Mesenchymal stem cell (in vitro differentiated cells and primary cell): ENCODE data around the gene PRXL2A.

Experiments
- DNase-seq: peaks from one replicate; pipeline ENCODE4 v3.0.0-alpha.2; 2013
- H2AFZ ChIP-seq: one replicate; pipeline ENCODE4 v1.6.1; 2013; ENCODE audit warnings: low read depth, mild to moderate bottlenecking, control low read depth, inconsistent platforms, low read length, moderate library complexity
- H2AK5ac ChIP-seq: 2 replicates; pipeline ENCODE4 v1.6.1; 2013; ENCODE audit warnings: low read length, moderate library complexity, mild to moderate bottlenecking, inconsistent platforms; ENCODE audit not compliant: severe bottlenecking
- H2BK120ac ChIP-seq: one replicate; pipeline ENCODE4 v1.6.1; 2013; ENCODE audit warnings: low read depth, mild to moderate bottlenecking, inconsistent platforms, low read length, moderate library complexity
- H2BK12ac ChIP-seq, 2 experiments: one replicate each; pipeline ENCODE4 v1.6.1; 2013; ENCODE audit warnings: inconsistent platforms in 2 of 2, low read length in 2 of 2, mild to moderate bottlenecking in 2 of 2, moderate library complexity in 2 of 2, control low read depth in 1 of 2
- H2BK15ac ChIP-seq: one replicate; pipeline ENCODE4 v1.6.1; 2013; ENCODE audit warnings: mild to moderate bottlenecking, low read depth, inconsistent platforms; ENCODE audit not compliant: poor library complexity, severe bottlenecking
- H2BK5ac ChIP-seq: 2 replicates; pipeline ENCODE4 v1.6.1; 2013; ENCODE audit warnings: low read depth, mild to moderate bottlenecking, low read length, control low read depth, inconsistent platforms; ENCODE audit not compliant: poor library complexity, severe bottlenecking
- H3K14ac ChIP-seq, 2 experiments: one replicate each; pipeline ENCODE4 v1.6.1; 2013; ENCODE audit warnings: inconsistent platforms in 2 of 2, low read length in 2 of 2, control low read depth in 1 of 2, mild to moderate bottlenecking in 1 of 2, moderate library complexity in 1 of 2
- H3K18ac ChIP-seq, 2 experiments: one replicate each; pipeline ENCODE4 v1.6.1; 2013; ENCODE audit warnings: inconsistent platforms in 2 of 2, low read length in 2 of 2, control low read depth in 1 of 2, low read depth in 1 of 2, mild to moderate bottlenecking in 1 of 2
- H3K23ac ChIP-seq, 2 experiments: one replicate each; pipeline ENCODE4 v1.6.1; 2013; ENCODE audit warnings: inconsistent platforms in 2 of 2, low read length in 2 of 2, mild to moderate bottlenecking in 2 of 2, moderate library complexity in 2 of 2, control low read depth in 1 of 2
- H3K27ac ChIP-seq: 2 replicates; pipeline ENCODE4 v1.5.1; 2013; ENCODE audit warnings: mild to moderate bottlenecking, moderate library complexity, low read length, control low read depth, inconsistent platforms; ENCODE audit not compliant: poor library complexity, severe bottlenecking
- H3K27me3 ChIP-seq, 2 experiments: 2 replicates each; pipeline versions ENCODE4 v1.6.1 to v1.7.0; 2013; ENCODE audit warnings: low read length in 2 of 2, mild to moderate bottlenecking in 2 of 2, moderate library complexity in 2 of 2, control low read depth in 1 of 2, inconsistent platforms in 1 of 2; ENCODE audit not compliant: control insufficient read depth in 1 of 2, insufficient read depth in 1 of 2
- H3K36me3 ChIP-seq, 2 experiments: 2 replicates each; pipeline versions ENCODE4 v1.6.1 to v1.7.0; 2013; ENCODE audit warnings: low read length in 2 of 2, control low read depth in 1 of 2, inconsistent platforms in 1 of 2, low read depth in 1 of 2, mild to moderate bottlenecking in 1 of 2; ENCODE audit not compliant: insufficient read depth in 2 of 2, control insufficient read depth in 1 of 2
- H3K4ac ChIP-seq, 2 experiments: one replicate each; pipeline ENCODE4 v1.6.1; 2013; ENCODE audit warnings: inconsistent platforms in 2 of 2, low read length in 2 of 2, mild to moderate bottlenecking in 2 of 2, moderate library complexity in 2 of 2, control low read depth in 1 of 2, low read depth in 1 of 2
- H3K4me1 ChIP-seq: 2 replicates; pipeline ENCODE4 v1.6.1; 2013; ENCODE audit warnings: low read depth, low read length, control low read depth; ENCODE audit not compliant: control insufficient read depth, insufficient read depth
- H3K4me2 ChIP-seq: 2 replicates; pipeline ENCODE4 v1.6.1; 2013; ENCODE audit warnings: low read length, mild to moderate bottlenecking, inconsistent platforms; ENCODE audit not compliant: poor library complexity, severe bottlenecking
- H3K4me3 ChIP-seq, 2 experiments: 2 replicates each; pipeline versions ENCODE4 v1.5.1 to v1.7.0; 2013; ENCODE audit warnings: low read length in 2 of 2, mild to moderate bottlenecking in 2 of 2, control low read depth in 1 of 2, low read depth in 1 of 2; ENCODE audit not compliant: insufficient read depth in 1 of 2
- H3K79me1 ChIP-seq: replicated peaks from 2 replicates; pipeline ENCODE4 v1.6.1; 2013; ENCODE audit warnings: mild to moderate bottlenecking, control low read depth, low read length, inconsistent platforms; ENCODE audit not compliant: poor library complexity, severe bottlenecking
- H3K9ac ChIP-seq: 2 replicates; pipeline ENCODE4 v1.7.0; 2013; ENCODE audit warnings: mild to moderate bottlenecking, low read length, moderate library complexity
- H3K9me3 ChIP-seq: 2 replicates; pipeline ENCODE4 v1.7.0; 2013; ENCODE audit warnings: mild to moderate bottlenecking, low read length; ENCODE audit not compliant: control insufficient read depth
- H4K8ac ChIP-seq: one replicate; pipeline ENCODE4 v1.6.1; 2013; ENCODE audit warnings: inconsistent platforms, mild to moderate bottlenecking, low read length, moderate library complexity
- H4K91ac ChIP-seq: one replicate; pipeline ENCODE4 v1.6.1; 2013; ENCODE audit warnings: mild to moderate bottlenecking, low read length, inconsistent platforms
- WGBS: methylation state at CpG from one replicate; pipeline ENCODE4 v1.1.7; 2013; ENCODE audit warnings: mixed read lengths; 5-methylcytosine and 5-hydroxymethylcytosine counted together

The PRXL2A gene

GRCh38 chr10:80463868-80464267 is 55.5 kb downstream of the PRXL2A start:
- Histone ChIP-seq H4K91ac (peak overlapping the region; percentile 81), H3K4me3 (peak overlapping the region in 1 of 2 experiments; percentile 65), H3K18ac (peak overlapping the region; percentile 56 to 79), H3K4me1 (peaks cover 63% of the 10 kb centered on the region), H3K27me3 (no peaks in the 10 kb centered on the region), H2BK120ac (no peak overlapping the region), H3K9me3 (no peaks in the 10 kb centered on the region), H3K14ac (no peak overlapping the region), H3K4ac (peak overlapping the region; percentile 40 to 61), H3K23ac (peak overlapping the region in 1 of 2 experiments; percentile 81), H2BK5ac (no peak overlapping the region), H4K8ac (no peak overlapping the region), H2BK15ac (no peak overlapping the region), H2AK5ac (peak overlapping the region; percentile 53), H3K79me1 (no peaks in the 10 kb centered on the region), H2AFZ (no peak overlapping the region), H3K4me2 (no peak overlapping the region), H3K36me3 (peaks cover 9 to 27% of the 10 kb centered on the region in 2 experiments), H3K9ac (peak overlapping the region; percentile 79), H3K27ac (peak overlapping the region; percentile 81), H2BK12ac (peak overlapping the region in 1 of 2 experiments; percentile 45)
- no peak for DNase-seq
- 92% methylated on average over 10 of the region's 10 CpGs for WGBS

GRCh38 chr10:80464557-80465450 is 56.5 kb downstream of the PRXL2A start:
- H3K27ac ChIP-seq: peak overlapping the region; percentile 81
- 67% methylated on average over 14 of the region's 14 CpGs for WGBS

GRCh38 chr10:80465451-80465835 is 57.1 kb downstream of the PRXL2A start:
- Histone ChIP-seq H3K4me2 (peak overlapping the region; percentile 32), H3K27me3 (no peaks in the 10 kb centered on the region), H3K27ac (peak overlapping the region; percentile 81), H3K18ac (peak overlapping the region; percentile 80 to 94), H2AK5ac (peak overlapping the region; percentile 95), H3K9me3 (no peaks in the 10 kb centered on the region), H2AFZ (no peak overlapping the region), H3K23ac (no peak overlapping the region), H3K4ac (peak overlapping the region; percentile 71 to 97), H3K9ac (peak overlapping the region; percentile 79), H3K79me1 (no peaks in the 10 kb centered on the region), H4K8ac (peak overlapping the region; percentile 99), H2BK12ac (peak overlapping the region in 1 of 2 experiments; percentile 80), H2BK120ac (peak overlapping the region; percentile 11), H3K14ac (no peak overlapping the region), H4K91ac (peak overlapping the region; percentile 82), H2BK5ac (peak overlapping the region; percentile 45), H3K4me3 (peak overlapping the region in 1 of 2 experiments; percentile 48), H3K36me3 (peaks cover 20 to 30% of the 10 kb centered on the region in 2 experiments), H2BK15ac (peak overlapping the region; percentile 33), H3K4me1 (peaks cover 53% of the 10 kb centered on the region)
- no peak for DNase-seq
- WGBS: 94% methylated on average over 3 of the region's 3 CpGs

More at GRCh38 chr10:80464557-80465450, 56.5 kb downstream of the PRXL2A start:
- H4K91ac ChIP-seq: peak overlapping the region; percentile 82
- H2BK5ac ChIP-seq: peak overlapping the region; percentile 45
- H3K18ac ChIP-seq: peak overlapping the region; percentile 90 to 94
- H3K9ac ChIP-seq: peak overlapping the region; percentile 79
- H3K14ac ChIP-seq: peak overlapping the region in 1 of 2 experiments; percentile 86
- no peaks in the 10 kb centered on the region for H3K27me3 ChIP-seq
- H2BK120ac ChIP-seq: peak overlapping the region; percentile 78
- H3K4me2 ChIP-seq: peak overlapping the region; percentile 32
- peak overlapping the region in 1 of 2 experiments; percentile 48 for H3K4me3 ChIP-seq
- peak overlapping the region in 1 of 2 experiments; percentile 54 for H3K23ac ChIP-seq
- peak overlapping the region; percentile 99 for H4K8ac ChIP-seq
- H2BK15ac ChIP-seq: peak overlapping the region; percentile 33
- no peaks in the 10 kb centered on the region for H3K79me1 ChIP-seq
- H2AFZ ChIP-seq: no peak overlapping the region
- peak overlapping the region; percentile 71 to 97 for H3K4ac ChIP-seq
- no peaks in the 10 kb centered on the region for H3K9me3 ChIP-seq
- H3K36me3 ChIP-seq: peaks cover 16 to 30% of the 10 kb centered on the region in 2 experiments
- DNase-seq: no peak
- H2BK12ac ChIP-seq: peak overlapping the region; percentile 2 to 80
- H2AK5ac ChIP-seq: peak overlapping the region; percentile 95
- peaks cover 55% of the 10 kb centered on the region for H3K4me1 ChIP-seq
